ENCODE results near the gene TGFBRAP1.

- no peak for TF ChIP-seq POLR2AphosphoS5 (IDR thresholded peaks at IDR 0.05; ENCODE audit: insufficient read depth, low read depth, low read length)
- TF ChIP-seq EZH2 (IDR thresholded peaks at IDR 0.05; ENCODE audit: borderline replicate concordance, low read depth, low read length, severe bottlenecking): no peak
- TF ChIP-seq POLR2A (IDR thresholded peaks at IDR 0.05; ENCODE audit: low read depth, low read length): no peak
Observed at GRCh38 chr2:105336786-105337121, 7.2 kb upstream of the TGFBRAP1 start.
